GM12878 (cell line): Measurements from ENCODE around the gene PPIG.

Experiments
- BHLHE40 ChIP-seq, 2 experiments: fragments of 450-650 bp in 1 of 2; IDR thresholded peaks; 2 replicates each; pipeline ENCODE4 v1.6.1; 2011 to 2017; ENCODE audit warnings: low read depth in 2 of 2, borderline replicate concordance in 1 of 2, improper control_type of control experiment in 1 of 2, low read length in 1 of 2, mild to moderate bottlenecking in 1 of 2
- POLR2A ChIP-seq: IDR thresholded peaks from 2 replicates; pipeline ENCODE4 v1.6.1; 2011; ENCODE audit warnings: low read depth, mild to moderate bottlenecking, low read length
- RFX5 ChIP-seq: IDR thresholded peaks from 2 replicates; pipeline ENCODE4 v1.6.1; 2011; ENCODE audit warnings: low read depth, low read length, improper control_type of control experiment
- TCF3 ChIP-seq: IDR thresholded peaks from 2 replicates; pipeline ENCODE4 v1.6.1; 2012; ENCODE audit warnings: low read depth, mild to moderate bottlenecking, low read length, borderline replicate concordance; ENCODE audit not compliant: insufficient read depth
- TF ChIP-seq, protein P1 (sequence below): IDR thresholded peaks from 2 replicates; pipeline ENCODE4 v1.6.1; 2012; ENCODE audit warnings: low read depth, low read length, improper control_type of control experiment
- TF ChIP-seq, protein P2 (sequence below), 3 experiments: IDR thresholded peaks in 2 of 3; conservative IDR thresholded peaks in 1 of 3; 2 replicates each; pipeline ENCODE4 v1.5.1; 2011; ENCODE audit warnings: low read depth in 3 of 3, low read length in 3 of 3, mild to moderate bottlenecking in 3 of 3, control low read depth in 2 of 3, moderate library complexity in 2 of 3, inconsistent platforms in 1 of 3, mixed read lengths in 1 of 3; ENCODE audit not compliant: control insufficient read depth in 2 of 3, insufficient read depth in 1 of 3; ENCODE audit errors: extremely low read depth in 1 of 3

- TF ChIP-seq TCF3 = no peak
- TF ChIP-seq, protein P1, sequence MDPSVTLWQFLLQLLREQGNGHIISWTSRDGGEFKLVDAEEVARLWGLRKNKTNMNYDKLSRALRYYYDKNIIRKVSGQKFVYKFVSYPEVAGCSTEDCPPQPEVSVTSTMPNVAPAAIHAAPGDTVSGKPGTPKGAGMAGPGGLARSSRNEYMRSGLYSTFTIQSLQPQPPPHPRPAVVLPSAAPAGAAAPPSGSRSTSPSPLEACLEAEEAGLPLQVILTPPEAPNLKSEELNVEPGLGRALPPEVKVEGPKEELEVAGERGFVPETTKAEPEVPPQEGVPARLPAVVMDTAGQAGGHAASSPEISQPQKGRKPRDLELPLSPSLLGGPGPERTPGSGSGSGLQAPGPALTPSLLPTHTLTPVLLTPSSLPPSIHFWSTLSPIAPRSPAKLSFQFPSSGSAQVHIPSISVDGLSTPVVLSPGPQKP = no peak
- no peak for TF ChIP-seq BHLHE40 (IDR thresholded peaks at IDR 0.05; ENCODE audit: borderline replicate concordance in 1 of 2, low read depth in 2 of 2, low read length in 1 of 2)
- no peak for TF ChIP-seq RFX5
- TF ChIP-seq, protein P2, sequence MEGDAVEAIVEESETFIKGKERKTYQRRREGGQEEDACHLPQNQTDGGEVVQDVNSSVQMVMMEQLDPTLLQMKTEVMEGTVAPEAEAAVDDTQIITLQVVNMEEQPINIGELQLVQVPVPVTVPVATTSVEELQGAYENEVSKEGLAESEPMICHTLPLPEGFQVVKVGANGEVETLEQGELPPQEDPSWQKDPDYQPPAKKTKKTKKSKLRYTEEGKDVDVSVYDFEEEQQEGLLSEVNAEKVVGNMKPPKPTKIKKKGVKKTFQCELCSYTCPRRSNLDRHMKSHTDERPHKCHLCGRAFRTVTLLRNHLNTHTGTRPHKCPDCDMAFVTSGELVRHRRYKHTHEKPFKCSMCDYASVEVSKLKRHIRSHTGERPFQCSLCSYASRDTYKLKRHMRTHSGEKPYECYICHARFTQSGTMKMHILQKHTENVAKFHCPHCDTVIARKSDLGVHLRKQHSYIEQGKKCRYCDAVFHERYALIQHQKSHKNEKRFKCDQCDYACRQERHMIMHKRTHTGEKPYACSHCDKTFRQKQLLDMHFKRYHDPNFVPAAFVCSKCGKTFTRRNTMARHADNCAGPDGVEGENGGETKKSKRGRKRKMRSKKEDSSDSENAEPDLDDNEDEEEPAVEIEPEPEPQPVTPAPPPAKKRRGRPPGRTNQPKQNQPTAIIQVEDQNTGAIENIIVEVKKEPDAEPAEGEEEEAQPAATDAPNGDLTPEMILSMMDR (IDR thresholded peaks at IDR 0.05 in 2 of 3, conservative IDR thresholded peaks at IDR 0.05 in 1 of 3; ENCODE audit: control insufficient read depth in 2 of 3, extremely low read depth in 1 of 3, insufficient read depth in 1 of 3, low read depth in 3 of 3, low read length in 3 of 3) = no peak
- TF ChIP-seq POLR2A = no peak
These were observed 39.1 kb downstream of the PPIG start for GRCh38 chr2:169623235-169623634.
